ENCODE data around the gene CACYBP. TPM values are rescaled to one million over a fixed set of nuclear protein-coding genes. Genes with fewer than 3 reads are reported as not detected.

CACYBP gene
- total and polyA plus RNA-seq, 7 donors, result 41.3 to 107 (median 85.3) TPM

- Histone ChIP-seq H3K27ac (no peak overlapping the region), H3K27me3 (no peaks in the 10 kb centered on the region), H3K4me3 (no peak overlapping the region), H3K9me3 (no peaks in the 10 kb centered on the region), H3K36me3 (no peaks in the 10 kb centered on the region), H3K4me1 (peaks cover 0 to 13% (median 5%) of the 10 kb centered on the region in 4 donors)
- DNase-seq, result no peak
- intact Hi-C loops (cut with DNase I), result no loop called here
- TF ChIP-seq POLR2AphosphoS5 (IDR thresholded peaks at IDR 0.05) (no peak), CTCF (IDR thresholded peaks at IDR 0.05) (no peak), EP300 (IDR thresholded peaks at IDR 0.05) (no peak), POLR2A (IDR thresholded peaks at IDR 0.05) (no peak)
These were observed 28.3 kb upstream of the CACYBP start for GRCh38 chr1:174971466-174971865.

GRCh38 chr1:174971902-174972301 is 27.8 kb upstream of the CACYBP start:
- TF ChIP-seq POLR2AphosphoS5 (IDR thresholded peaks at IDR 0.05) (no peak), CTCF (IDR thresholded peaks at IDR 0.05) (no peak), POLR2A (IDR thresholded peaks at IDR 0.05) (no peak)
- 86 to 89% methylated on average over 2 of the region's 2 CpGs for WGBS, 2 donors
- Histone ChIP-seq H3K36me3 (no peaks in the 10 kb centered on the region), H3K4me1 (peaks cover 0 to 10% (median 4%) of the 10 kb centered on the region in 4 donors), H3K27me3 (no peaks in the 10 kb centered on the region), H3K27ac (no peak overlapping the region), H3K4me3 (no peak overlapping the region), H3K9me3 (no peaks in the 10 kb centered on the region)
- intact Hi-C loops (cut with DNase I), result no loop called here
- DNase-seq, result no peak

- WGBS, 2 donors, result 68 to 100% methylated on average over 2 of the region's 2 CpGs
- no peak for DNase-seq
- no peaks in the 10 kb centered on the region for H3K27me3 ChIP-seq
- H3K4me3 ChIP-seq, result no peak overlapping the region
- peaks cover 0 to 10% (median 4%) of the 10 kb centered on the region in 4 donors for H3K4me1 ChIP-seq
- intact Hi-C loops (cut with DNase I), result no loop called here
- H3K27ac ChIP-seq, result peak overlapping the region in 2 of 4 donors; percentile 6 to 43
- TF ChIP-seq CTCF (IDR thresholded peaks at IDR 0.05) (no peak), POLR2AphosphoS5 (IDR thresholded peaks at IDR 0.05) (peak in 2 of 4 donors; percentile 10 to 15), EP300 (IDR thresholded peaks at IDR 0.05) (no peak), POLR2A (IDR thresholded peaks at IDR 0.05) (no peak)
- H3K36me3 ChIP-seq, result peaks cover 0 to 5% (median 0%) of the 10 kb centered on the region in 4 donors
- H3K9me3 ChIP-seq, result no peaks in the 10 kb centered on the region
These were observed 25.0 kb upstream of the CACYBP start for GRCh38 chr1:174974711-174975119.

DNA sequence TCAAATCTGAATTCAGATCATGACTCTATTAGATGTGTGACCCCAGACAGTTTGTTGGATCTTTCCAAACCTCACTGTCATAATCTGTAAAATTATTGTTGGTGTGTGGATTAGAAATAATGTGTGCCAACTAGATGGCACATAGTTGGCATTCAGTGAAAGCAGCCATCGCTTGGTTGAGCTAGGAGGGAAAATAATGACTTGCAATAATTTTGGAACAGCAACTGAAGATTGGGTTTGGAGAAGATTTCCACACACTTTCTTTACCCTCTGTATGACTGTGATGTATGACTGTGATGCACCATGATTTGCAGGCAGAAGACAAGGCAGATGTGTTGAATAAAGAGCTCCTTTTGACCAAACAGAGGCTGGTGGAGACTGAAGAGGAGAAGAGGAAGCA is 24.0 kb upstream of the CACYBP start:
- H3K4me1 ChIP-seq, result peaks cover 0 to 10% (median 4%) of the 10 kb centered on the region in 4 donors
- H3K27ac ChIP-seq, result peak overlapping the region in 1 of 4 donors; percentile 22
- H3K4me3 ChIP-seq, result no peak overlapping the region
- no peak for DNase-seq
- intact Hi-C loops (cut with DNase I), result no loop called here
- no peak for TF ChIP-seq EP300 (IDR thresholded peaks at IDR 0.05)
- TF ChIP-seq POLR2AphosphoS5 (IDR thresholded peaks at IDR 0.05), result no peak
- no peak for TF ChIP-seq POLR2A (IDR thresholded peaks at IDR 0.05)
- TF ChIP-seq CTCF (IDR thresholded peaks at IDR 0.05), result no peak
- H3K27me3 ChIP-seq, result no peaks in the 10 kb centered on the region
- H3K36me3 ChIP-seq, result peaks cover 0 to 5% (median 0%) of the 10 kb centered on the region in 4 donors
- 97% methylated on average over 1 of the region's 1 CpG for WGBS, 2 donors
- H3K9me3 ChIP-seq, result no peaks in the 10 kb centered on the region
